ENCODE results near the gene COL1A1. TPM values are rescaled to one million over a fixed set of nuclear protein-coding genes. Genes with fewer than 3 reads are reported as not detected.

COL1A1 gene
- total RNA-seq, 1 experiment from 2014 or later = 81.3 TPM

- DNase-seq (ENCODE audit: low read depth) = no peak
Measured at GRCh38 chr17:50172130-50172529, 29.3 kb downstream of the COL1A1 start.

- no peak for DNase-seq (ENCODE audit: low read depth)
Measured at GRCh38 chr17:50171371-50172071, 29.9 kb downstream of the COL1A1 start.

GRCh38 chr17:50170662-50171370, 30.6 kb downstream of the COL1A1 start:
- DNase-seq (ENCODE audit: low read depth) = peak; percentile 81

DNA sequence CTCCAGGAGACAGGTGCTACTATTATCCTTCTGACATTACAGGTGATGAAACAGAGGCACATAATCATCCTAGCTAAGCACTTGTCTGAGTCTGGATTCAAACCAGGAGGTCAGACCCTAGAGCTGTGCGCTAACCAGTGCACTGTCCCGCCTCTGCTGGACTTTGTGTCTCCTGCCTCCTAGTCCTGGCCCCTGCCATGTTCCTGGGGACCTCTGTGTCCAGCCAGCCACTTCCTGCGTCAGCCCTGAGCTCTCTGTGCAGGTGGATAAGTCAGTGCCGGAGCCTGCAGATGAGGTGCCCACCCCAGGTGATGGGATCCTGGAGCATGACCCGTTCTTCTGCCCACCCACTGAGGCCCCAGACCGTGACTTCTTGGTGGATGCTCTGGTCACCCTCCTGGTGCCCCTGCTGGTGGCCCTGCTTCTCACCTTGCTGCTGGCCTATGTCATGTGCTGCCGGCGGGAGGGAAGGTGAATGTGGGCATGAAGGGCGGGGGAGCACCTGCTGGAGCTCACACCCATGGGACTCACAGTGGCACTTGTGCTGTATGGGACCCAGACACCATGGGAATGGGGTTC, 31.5 kb downstream of the COL1A1 start:
- DNase-seq (ENCODE audit: low read depth) = no peak

- DNase-seq (ENCODE audit: low read depth) = peak; percentile 59
Measured at GRCh38 chr17:50169121-50169764, 32.2 kb downstream of the COL1A1 start.

DNA sequence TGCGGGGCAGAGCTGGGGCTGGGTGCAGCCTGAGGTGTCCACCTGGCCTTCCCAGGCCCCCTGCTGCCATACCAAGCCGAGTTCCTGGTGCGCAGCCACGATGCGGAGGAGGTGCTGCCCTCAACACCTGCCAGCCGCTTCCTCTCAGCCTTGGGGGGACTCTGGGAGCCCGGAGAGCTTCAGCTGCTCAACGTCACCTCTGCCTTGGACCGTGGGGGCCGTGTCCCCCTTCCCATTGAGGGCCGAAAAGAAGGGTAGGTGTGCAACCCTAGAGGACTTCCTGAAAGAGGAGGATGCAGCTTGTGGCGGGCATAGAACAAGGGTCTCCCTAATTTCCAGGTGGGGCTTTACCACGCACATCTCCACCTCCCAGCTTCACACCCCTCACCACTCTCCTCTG, 33.1 kb downstream of the COL1A1 start:
- DNase-seq (ENCODE audit: low read depth) = no peak

DNA sequence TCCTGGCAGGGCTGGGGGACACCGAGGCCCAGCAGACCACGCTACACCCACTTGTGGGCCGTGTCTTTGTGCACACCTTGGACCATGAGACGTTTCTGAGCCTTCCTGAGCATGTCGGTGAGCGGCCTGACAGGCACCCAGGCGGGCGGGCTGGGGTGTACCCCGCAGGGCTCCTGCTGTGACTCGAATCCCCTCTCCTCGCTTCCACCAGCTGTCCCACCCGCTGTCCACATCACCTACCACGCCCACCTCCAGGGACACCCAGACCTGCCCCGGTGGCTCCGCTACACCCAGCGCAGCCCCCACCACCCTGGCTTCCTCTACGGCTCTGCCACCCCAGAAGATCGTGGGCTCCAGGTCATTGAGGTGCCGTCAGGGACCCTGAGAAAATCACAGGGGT, 34.1 kb downstream of the COL1A1 start:
- no peak for DNase-seq (ENCODE audit: low read depth)

GRCh38 chr17:50166518-50167181, 34.8 kb downstream of the COL1A1 start:
- no peak for DNase-seq (ENCODE audit: low read depth)

DNA sequence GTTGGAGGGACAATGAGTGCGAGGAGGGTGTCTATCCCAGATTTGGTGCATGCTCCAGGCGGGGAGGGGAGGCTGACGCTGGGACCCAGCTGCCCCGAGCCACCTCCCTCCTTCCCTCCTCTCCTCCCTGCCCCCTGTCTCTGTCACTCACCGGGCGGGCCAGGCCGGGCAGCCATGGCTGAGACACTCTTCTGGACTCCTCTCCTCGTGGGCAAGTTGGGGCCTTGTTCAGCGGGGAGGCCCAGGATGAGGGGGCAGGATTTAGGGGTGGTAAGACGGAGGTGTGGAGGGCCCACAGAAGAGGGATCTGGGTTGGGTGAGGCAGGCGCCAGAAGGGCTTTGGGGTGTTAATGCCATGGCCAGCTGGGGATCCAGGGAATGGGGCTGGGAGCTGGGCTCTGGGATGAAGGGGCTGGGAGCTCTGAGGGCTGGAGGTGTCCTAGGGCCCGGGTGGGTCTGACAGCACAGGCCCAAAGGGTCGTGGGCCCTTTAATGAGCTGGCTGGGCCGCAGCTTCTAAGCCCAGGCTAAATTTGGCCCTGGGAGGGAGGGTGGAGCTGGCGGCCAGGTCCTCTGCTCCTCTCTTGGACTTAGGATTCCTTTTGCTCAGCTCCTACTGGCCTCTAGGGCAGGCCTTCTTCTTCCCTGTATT, 35.4 kb downstream of the COL1A1 start, which contains the start of gene SGCA:
SGCA (plus strand) TSS at position 139 of the 651 bp plus-strand sequence; CDS start at position 175, 36 bp downstream.
- DNase-seq (ENCODE audit: low read depth) = no peak

GRCh38 chr17:50165466-50165865, 36.0 kb downstream of the COL1A1 start:
- DNase-seq (ENCODE audit: low read depth) = no peak

DNA sequence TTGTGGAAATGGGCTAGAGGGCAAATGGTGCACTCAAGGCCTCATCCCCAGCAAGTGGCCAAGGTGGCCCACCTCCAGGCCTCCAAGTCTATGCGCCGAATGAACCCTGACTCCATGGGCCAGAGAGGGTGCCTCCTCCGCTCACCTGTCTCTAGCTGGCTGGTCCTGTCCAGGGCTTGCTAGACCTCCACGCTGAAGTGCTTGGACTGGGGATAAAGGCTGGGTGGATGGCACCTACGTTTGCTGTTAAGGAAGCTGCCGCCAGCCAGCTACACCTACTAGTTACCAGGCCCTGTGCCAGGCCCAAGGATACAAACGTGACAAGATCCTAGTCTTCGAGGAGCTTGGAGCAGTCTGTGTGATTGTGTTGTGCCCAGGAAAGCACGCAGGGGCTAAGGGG, 36.4 kb downstream of the COL1A1 start:
- DNase-seq (ENCODE audit: low read depth) = no peak

DNA sequence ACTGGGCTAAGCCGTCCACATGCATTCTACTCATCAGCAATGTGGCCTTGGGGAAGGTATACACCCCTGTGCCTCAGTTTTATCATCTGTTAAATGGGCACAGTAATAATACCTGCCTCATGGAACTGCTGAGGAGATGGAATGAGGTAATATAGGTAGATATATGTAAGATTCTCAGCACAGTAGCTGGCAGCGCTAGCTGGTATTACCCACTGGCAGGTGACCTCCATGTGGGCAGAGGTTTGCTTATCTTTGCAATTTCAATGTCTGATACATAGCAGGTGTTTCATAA, 36.8 kb downstream of the COL1A1 start:
- no peak for DNase-seq (ENCODE audit: low read depth)

DNA sequence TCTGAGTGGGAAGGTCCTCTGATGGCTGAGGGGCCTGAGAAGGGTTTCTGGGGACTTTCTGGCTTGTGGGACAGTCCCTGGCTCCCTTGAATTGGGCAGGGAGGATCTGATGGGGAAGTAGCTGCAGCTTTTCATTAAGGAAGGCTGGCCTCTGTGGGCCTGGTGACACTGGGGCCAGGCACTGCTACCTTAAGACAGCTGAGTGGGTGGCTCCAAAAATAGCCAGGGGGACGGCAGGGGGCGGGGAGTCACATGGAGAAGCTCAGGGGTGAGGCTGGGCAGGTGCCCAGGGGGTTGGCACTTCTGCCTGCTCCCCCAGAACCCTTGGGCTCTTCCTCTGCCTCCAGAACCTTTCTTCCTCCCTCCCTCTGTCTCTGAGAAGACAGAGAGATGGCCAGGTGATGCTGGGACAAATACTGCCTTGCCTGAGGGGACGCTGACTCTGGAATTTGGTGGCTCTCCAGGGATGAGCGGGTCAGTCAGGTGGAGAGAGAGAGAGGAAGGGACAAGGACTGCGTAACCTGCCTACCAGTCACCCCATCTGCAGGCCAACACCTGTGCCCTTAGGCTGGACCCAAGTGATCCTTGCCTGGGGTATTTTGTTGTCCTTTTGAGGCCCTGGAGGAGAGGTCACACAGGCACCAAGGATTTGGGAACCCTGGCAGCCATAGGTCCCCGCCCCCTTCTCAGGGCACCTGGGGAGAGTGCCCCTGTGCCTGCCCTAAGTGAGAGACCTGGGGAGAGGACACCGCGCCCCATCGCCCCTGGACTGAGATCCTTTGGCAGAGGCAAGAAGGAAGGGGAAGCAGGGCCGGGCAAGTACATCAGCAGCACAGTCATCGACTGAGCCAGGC, 37.4 kb downstream of the COL1A1 start:
- DNase-seq (ENCODE audit: low read depth) = no peak

- no peak for DNase-seq (ENCODE audit: low read depth)
Measured at GRCh38 chr17:50162466-50163254, 38.8 kb downstream of the COL1A1 start.

GRCh38 chr17:50161911-50162288, 39.5 kb downstream of the COL1A1 start:
- DNase-seq (ENCODE audit: low read depth) = no peak

- DNase-seq (ENCODE audit: low read depth) = peak; percentile 84
Measured at GRCh38 chr17:50161023-50161910, 40.2 kb downstream of the COL1A1 start.

DNA sequence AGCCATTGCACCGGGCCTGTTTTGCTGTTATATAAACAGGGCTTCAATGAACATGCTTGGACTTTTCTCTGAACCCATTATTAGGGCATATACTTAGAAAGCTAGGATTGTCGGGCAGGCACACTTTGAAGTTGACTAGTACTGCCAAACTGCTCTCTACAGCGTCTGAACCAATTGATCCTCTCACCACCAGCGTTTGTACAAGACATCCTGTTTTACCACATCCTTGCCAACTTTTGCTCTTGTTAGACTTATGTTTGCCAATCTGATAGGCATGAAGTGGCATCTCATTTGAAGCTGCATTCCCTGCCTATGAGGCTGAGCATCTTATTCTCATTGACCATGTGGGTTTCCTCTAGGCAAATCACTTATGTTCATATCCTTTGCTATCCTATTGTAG, 43.5 kb downstream of the COL1A1 start:
- no peak for DNase-seq (ENCODE audit: low read depth)

GRCh38 chr17:50155115-50155819, 46.2 kb downstream of the COL1A1 start:
- no peak for DNase-seq (ENCODE audit: low read depth)
